GM13977 (cell line): ENCODE data around the gene ACO2.

Source experiments
- DNase-seq: peaks from one replicate; pipeline ENCODE4 v3.0.0; 2012; ENCODE audit warnings: low spot score
- CTCF ChIP-seq: IDR thresholded peaks from 2 replicates; pipeline ENCODE4 v1.5.1; 2012; ENCODE audit warnings: mild to moderate bottlenecking, control low read depth; ENCODE audit not compliant: insufficient read depth; ENCODE audit errors: extremely low read depth, missing control alignments
- in situ Hi-C: fragments of 300-500 bp; cut with MboI; formaldehyde crosslinking; loops from one replicate; pipeline ENCODE4 v1.12.0; 2022; ENCODE audit warnings: low sequenced_read_pairs, low pct_unique_long_range_greater_than_20kb, mixed read lengths, inconsistent platforms; ENCODE audit not compliant: unreplicated experiment

The ACO2 gene

GRCh38 chr22:41474872-41475451 lies 6.0 kb downstream of the ACO2 start:
- in situ Hi-C loops = no loop called here
- no peak for DNase-seq
- TF ChIP-seq CTCF = no peak

- no peak for DNase-seq
- TF ChIP-seq CTCF = no peak
- in situ Hi-C loops = no loop called here
Measured at GRCh38 chr22:41478473-41478872, 9.6 kb downstream of the ACO2 start.

GRCh38 chr22:41478891-41479521 lies 10.1 kb downstream of the ACO2 start:
- in situ Hi-C loops = no loop called here
- no peak for TF ChIP-seq CTCF
- peak; percentile 29 for DNase-seq

- TF ChIP-seq CTCF = no peak
- in situ Hi-C loops = no loop called here
- DNase-seq = no peak
Measured at GRCh38 chr22:41479671-41480396, 10.9 kb downstream of the ACO2 start.

- DNase-seq = no peak
- no peak for TF ChIP-seq CTCF
- in situ Hi-C loops = no loop called here
Measured at GRCh38 chr22:41480397-41480735, 11.4 kb downstream of the ACO2 start.

GRCh38 chr22:41481131-41481830 lies 12.4 kb downstream of the ACO2 start:
- no peak for TF ChIP-seq CTCF
- in situ Hi-C loops = no loop called here
- DNase-seq = no peak
